Stimulated activated CD8-positive, alpha-beta memory T cell treated with anti-CD3 and anti-CD28 coated beads, Interleukin-12 subunit alpha, Interleukin-12 subunit beta, amount 100 ng/mL, for 4 hours (primary cell): ENCODE data around the gene COL23A1.
"Not testable (repeated sequence)": the region's sequence is repeated elsewhere in the genome, so short reads cannot be mapped to it uniquely, and the experiment has no call there.

Experiments used
- DNase-seq: peaks from one replicate; pipeline ENCODE4 v3.0.0-alpha.2; 2020; ENCODE audit warnings: low read depth

The COL23A1 gene

DNA sequence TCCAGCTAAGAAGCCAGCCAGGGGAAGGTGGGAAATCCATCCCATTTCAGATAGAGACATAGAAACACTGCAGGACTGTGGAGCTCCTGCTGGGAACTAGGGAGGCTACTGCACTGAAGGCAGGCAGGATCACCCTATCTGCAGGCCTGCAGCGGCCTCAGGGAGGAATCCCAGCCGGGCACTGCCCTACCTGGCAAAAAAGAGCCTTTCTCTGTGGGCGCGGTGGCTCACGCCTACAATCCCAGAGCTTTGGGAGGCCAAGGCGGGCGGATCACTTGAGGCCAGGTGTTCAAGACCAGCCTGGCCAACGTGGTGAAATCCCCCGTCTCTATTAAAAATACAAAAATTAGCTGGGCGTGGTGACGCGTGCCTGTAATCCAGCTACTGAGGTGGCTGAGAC, 286.2 kb downstream of the COL23A1 start:
- no peak for DNase-seq

DNA sequence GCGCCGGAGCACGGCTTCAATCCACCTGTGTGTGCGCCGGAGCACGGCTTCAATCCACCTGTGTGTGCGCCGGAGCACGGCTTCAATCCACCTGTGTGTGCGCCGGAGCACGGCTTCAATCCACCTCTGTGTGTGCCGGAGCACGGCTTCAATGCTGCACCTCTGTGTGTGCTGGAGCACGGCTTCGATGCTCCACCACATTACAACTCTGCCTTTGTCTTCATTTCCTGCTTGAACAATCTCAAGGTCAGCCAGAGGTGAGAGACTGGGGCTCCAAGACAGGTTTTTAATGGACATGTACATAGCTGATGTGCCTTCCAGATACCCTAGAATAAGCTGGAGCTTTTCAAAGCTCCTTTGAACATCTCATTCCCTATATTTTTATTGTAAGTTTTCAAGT, 287.9 kb downstream of the COL23A1 start:
- not testable (repeated sequence) for DNase-seq

DNA sequence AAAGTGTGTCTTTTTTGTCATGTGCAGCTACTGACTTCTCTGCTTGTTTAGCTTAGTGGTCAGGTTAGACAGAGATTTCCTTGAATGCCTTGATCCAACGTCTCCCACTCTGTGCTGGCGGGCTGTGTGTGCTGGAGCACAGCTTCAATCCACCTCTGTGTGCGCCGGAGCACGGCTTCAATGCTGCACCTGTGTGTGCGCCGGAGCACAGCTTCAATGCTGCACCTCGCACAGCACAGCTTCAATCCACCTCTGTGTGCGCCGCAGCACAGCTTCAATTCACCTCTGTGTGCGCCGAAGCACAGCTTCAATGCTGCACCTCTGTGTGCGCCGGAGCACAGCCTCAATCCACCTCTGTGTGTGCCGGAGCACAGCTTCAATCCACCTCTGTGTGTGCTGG, 288.6 kb downstream of the COL23A1 start:
- no peak for DNase-seq

DNA sequence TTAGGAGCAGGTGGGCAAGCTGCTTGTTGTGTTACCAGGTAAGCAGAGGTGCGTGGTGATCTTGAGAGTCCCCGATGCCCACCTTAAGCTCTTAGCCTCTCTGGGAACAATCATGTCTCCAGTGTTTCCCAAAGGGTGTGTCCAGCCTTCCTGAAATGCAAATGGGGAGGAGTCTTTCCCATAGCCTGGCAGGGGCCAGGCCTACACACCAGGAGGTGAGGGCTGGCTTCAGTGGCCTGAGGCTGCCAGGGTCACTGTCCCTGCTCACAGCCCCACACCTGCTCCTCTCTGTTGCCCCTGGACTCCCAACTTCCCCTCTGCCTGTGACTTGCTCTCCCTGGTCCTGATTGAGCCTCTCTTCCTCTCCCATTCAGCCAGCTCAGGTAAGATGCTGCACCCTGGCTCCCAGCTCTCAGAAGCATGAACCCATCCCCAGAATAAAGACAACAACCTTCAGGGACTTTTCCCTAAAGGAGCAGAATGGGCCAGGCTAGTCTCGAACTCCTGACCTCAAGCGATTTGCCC, 291.8 kb downstream of the COL23A1 start:
- DNase-seq = no peak

DNA sequence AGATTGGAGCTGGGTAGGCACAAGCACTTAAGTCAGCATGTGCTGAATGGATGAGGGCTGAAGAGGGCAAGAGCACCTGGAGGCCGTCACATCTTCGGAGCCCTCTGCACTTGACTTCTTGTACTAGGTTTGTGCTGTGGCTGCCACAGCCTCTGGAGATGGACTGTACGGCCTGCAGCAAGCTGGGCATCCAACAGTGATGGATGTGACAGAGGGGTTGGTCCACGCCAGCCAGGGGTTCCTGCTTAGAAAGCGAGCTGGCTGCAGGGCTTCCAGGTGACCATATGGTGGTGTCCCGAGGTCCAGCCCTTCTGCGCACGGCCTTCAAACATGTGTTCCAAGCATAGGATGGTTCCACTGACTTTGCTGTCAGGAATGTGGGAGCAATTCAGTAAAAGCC, 292.4 kb downstream of the COL23A1 start:
- DNase-seq = no peak

- no peak for DNase-seq
These were observed 294.1 kb downstream of the COL23A1 start for GRCh38 chr5:178296066-178296465.

DNA sequence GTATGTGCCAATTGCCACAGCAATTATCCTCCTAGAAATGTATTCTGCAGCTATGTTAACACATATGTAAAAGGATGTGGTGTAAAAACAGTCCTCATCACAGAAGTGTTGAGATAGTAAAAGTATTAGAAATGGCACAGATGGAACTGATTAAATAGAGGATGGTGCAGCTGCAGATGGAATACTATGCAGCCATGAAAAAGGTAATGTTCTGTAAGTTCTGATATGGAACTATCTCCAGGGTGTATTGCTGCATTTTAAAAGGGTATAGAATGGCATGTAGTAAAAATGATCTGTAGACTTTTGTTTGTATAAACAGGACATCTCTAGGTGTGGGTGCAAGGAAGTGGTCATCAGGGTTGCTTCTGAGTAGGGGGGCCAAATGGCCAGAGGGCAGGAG, 294.6 kb downstream of the COL23A1 start:
- no peak for DNase-seq

- no peak for DNase-seq
These were observed 296.4 kb downstream of the COL23A1 start for GRCh38 chr5:178293815-178294214.

- DNase-seq = no peak
These were observed 296.8 kb downstream of the COL23A1 start for GRCh38 chr5:178293400-178293799.

DNA sequence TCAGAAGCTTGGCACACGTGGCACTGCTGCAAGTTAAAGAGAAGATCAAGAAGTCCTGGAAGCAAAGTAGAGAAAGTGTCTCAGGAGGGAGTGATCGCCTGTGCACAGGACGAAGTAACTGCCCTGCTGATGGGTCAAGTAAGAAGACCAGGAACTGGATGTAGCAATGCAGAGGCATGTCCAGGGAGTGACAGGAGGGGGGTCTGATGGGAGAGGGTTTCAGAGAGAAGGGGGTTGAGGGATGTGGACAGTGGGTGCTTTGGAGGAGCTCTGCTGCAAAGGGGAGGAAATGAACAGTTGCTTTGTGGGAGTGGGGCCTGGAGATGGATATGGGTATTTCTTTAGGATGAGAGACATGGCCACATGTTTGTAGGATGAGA, 297.4 kb downstream of the COL23A1 start:
- DNase-seq = no peak

GRCh38 chr5:178291969-178292825, 298.0 kb downstream of the COL23A1 start:
- DNase-seq = no peak

DNA sequence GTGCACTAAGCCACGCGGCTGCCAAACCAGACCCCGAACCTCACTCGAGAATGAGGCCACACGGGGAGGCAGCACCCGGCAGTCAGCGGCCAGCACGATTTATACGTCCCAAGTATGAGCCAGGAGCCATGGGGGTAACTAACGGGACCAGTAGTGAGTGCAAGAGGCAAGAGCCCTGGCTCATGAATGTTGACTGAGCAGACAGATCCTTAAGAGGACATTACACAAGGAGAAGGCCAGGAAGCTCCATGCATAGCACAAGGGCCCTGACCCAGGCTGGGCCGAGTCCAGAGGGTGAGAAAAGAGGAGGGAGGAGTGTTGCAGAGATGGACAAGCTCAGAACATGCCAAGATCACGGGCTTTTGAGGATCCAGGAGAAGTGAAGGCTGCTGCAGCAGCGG, 299.0 kb downstream of the COL23A1 start:
- DNase-seq = no peak

DNA sequence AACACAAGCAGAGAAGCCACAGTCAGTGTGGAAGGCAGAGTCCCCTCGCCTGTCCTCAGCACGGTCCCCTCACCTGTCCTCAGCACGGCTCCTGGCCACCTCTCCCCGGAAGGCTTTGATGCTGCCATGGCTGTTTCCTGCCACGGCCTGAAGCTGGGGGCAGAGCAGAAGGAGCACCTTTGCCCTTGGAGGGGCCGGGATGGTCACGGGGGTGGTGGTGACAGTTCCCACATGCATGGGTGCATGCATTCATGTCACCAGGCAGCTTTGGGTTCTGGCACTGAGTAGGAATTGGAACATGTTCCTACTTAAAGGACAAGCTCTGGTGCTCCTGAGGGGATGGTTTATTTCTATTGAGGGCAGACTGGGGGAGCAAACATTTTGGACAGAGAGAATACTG, 299.8 kb downstream of the COL23A1 start:
- no peak for DNase-seq

GRCh38 chr5:178289438-178289837, 300.8 kb downstream of the COL23A1 start:
- no peak for DNase-seq

DNA sequence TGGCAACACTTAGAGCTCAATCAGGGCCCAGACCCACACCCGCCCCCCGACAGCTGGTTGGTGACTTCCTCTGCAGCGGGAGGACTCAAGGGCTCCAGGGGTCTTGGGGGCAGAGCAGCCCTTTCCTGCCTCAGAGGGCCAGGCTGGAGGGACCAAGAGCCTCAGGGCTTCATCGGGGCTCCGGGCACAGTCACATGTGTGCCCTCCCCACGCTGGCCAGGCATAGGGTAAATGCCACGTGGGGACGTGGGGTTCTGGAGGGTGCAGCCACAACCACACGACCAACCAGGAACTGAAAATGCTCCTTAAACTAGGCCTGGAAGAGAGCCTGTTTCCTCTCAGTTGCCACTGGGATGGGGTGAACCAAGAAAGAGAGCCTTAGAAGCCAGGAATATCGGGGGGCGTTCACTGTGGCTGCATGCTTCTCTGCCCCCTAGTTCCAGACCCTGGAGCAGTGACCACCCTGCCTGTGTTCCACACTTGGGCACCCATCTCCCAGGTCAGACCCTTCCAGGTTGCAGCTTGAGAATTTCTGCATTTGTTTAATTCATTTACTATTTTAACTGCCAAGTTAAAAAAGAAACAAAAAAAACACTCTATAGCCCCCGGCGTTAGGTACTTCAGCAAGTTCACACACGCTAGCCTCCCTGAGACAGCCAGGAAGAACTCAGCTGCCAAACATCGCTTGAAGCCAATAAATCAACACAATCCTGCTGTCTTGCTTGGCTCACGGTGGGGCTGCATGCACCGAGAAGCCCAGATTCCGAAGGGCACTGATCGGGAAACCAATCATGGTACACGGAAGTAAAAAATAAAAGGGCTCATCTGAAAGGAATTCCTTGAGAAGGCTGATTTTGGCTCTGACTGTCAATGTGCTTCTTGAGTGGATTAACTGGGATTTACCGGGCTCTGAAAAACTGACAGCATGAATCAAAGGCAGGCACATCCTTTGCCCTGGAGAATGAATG, 301.5 kb downstream of the COL23A1 start:
- DNase-seq = no peak

GRCh38 chr5:178287791-178288105, 302.4 kb downstream of the COL23A1 start:
- DNase-seq = no peak

DNA sequence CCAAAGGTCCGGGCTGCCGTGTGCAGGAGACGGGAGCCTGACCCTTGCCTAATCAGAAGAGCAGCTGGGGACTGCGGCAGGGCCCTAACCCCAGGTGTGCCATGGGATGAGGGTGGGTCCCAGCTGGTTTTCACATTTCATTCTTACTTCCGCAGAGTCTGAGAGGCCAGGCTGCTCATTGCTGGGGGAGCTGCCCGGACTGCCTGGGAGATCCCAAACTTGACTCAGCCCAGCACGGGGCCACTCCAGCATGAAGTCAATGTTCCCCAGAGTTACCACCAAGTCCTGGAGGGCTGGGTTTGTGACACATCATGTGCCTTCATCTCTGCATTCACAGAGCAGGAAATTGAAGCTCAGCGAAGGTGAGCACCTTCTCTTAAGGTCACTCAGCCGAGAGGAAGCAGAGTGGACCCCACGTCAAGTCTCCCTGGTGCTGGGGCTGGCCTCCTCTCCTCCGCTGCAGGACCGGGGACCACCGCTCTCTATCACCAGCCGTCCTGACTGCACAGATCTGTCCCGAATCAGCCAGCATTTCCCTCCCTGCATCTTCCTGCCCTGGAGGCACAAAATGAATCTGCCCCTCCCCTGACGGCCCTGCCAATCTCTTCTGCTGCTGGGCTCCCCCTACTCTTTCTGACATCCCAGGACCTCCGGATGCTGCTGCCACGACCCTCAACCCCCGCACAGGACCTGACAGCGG, 303.0 kb downstream of the COL23A1 start:
- no peak for DNase-seq

DNA sequence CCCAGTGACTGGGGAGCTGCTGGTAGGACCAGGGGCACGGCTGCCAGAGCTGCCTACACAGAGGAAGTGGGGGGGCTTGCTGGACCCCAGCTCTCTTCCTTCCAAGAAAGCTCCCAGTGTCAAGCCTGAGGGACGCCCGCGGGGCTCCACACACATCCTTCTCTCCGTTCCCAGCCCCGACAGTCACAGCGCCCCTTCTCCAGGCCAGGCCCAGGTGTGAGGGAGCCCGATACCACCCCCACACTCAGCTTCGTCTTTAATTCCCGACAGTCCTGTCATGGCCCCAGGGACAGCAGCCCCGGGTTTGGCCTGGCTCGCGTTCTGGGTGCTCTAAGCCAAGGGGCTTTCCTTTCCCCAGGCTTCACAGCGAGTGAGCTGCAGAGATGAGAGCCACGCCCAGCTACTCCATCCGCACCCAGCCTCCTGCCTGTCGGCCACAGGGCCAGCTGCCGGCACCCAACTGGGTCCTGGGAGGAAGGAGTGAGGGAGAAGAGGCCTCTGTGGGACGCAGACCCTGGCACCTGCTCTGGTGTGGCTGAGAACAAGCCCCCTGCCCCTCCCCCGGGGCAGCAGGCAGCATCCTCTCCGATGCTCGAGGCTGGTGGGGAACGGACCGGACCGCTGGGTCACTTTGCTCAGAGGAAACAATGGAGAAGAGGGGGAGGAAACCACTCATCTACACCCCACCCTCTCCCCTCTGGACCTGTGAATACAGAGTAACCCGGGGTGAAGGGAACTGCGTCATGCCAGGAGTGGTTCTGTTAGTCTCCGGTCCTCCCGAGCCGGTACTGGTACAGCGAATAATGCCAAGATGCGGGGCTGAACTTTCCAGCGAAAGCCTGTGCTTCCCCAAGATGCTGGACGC, 303.7 kb downstream of the COL23A1 start:
- DNase-seq = no peak

GRCh38 chr5:178285399-178286225, 304.6 kb downstream of the COL23A1 start:
- no peak for DNase-seq

GRCh38 chr5:178284996-178285395, 305.2 kb downstream of the COL23A1 start:
- no peak for DNase-seq
